Putamen (tissue), 1 donor: ENCODE measurements around the gene INPP4A.

Experiments used
- DNase-seq: peaks from one replicate; pipeline ENCODE4 v3.0.0-alpha.2; 2016; ENCODE audit warnings: low spot score

Gene INPP4A

GRCh38 chr2:98476192-98476868, 31.7 kb downstream of the INPP4A start:
- DNase-seq = no peak

GRCh38 chr2:98477036-98477435, 32.4 kb downstream of the INPP4A start:
- DNase-seq = no peak

GRCh38 chr2:98477506-98477905, 32.8 kb downstream of the INPP4A start:
- DNase-seq = no peak

GRCh38 chr2:98478088-98478551, 33.5 kb downstream of the INPP4A start:
- no peak for DNase-seq

GRCh38 chr2:98478907-98479306, 34.2 kb downstream of the INPP4A start:
- DNase-seq = no peak

GRCh38 chr2:98479371-98479770, 34.7 kb downstream of the INPP4A start:
- DNase-seq = no peak

GRCh38 chr2:98479959-98480524, 35.4 kb downstream of the INPP4A start:
- peak; percentile 71 for DNase-seq

GRCh38 chr2:98480598-98480997, 35.9 kb downstream of the INPP4A start:
- DNase-seq = no peak

GRCh38 chr2:98482362-98482761, 37.7 kb downstream of the INPP4A start:
- DNase-seq = no peak

GRCh38 chr2:98483257-98483861, 38.7 kb downstream of the INPP4A start:
- DNase-seq = no peak

- DNase-seq = no peak
Measured at GRCh38 chr2:98484121-98484557, 39.5 kb downstream of the INPP4A start.

GRCh38 chr2:98484652-98485452, 40.2 kb downstream of the INPP4A start:
- DNase-seq = no peak

- DNase-seq = no peak
Measured at GRCh38 chr2:98485453-98485755, 40.7 kb downstream of the INPP4A start.

- no peak for DNase-seq
Measured at GRCh38 chr2:98486374-98486981, 41.8 kb downstream of the INPP4A start.

- no peak for DNase-seq
Measured at GRCh38 chr2:98487101-98487805, 42.6 kb downstream of the INPP4A start.

GRCh38 chr2:98487806-98488189, 43.1 kb downstream of the INPP4A start:
- DNase-seq = no peak

GRCh38 chr2:98488252-98488651, 43.6 kb downstream of the INPP4A start:
- DNase-seq = no peak

GRCh38 chr2:98489486-98489885, 44.8 kb downstream of the INPP4A start:
- no peak for DNase-seq

- DNase-seq = no peak
Measured at GRCh38 chr2:98489971-98490962, 45.6 kb downstream of the INPP4A start.

GRCh38 chr2:98492441-98492840, 47.8 kb downstream of the INPP4A start:
- no peak for DNase-seq
